Keratinocyte (primary cell): ENCODE measurements around the gene KBTBD4. TPM values are rescaled to one million over a fixed set of nuclear protein-coding genes. Genes with fewer than 3 reads are reported as not detected.

Source experiments
- DNase-seq: peaks from one replicate; pipeline ENCODE4 v3.0.0-alpha.2; 2011; ENCODE audit warnings: low read depth, missing footprints, low spot score
- FAIRE-seq: peaks from 2 replicates; lab custom pipeline; 2011; peaks lifted over from hg19 to GRCh38; lab: Jason Lieb, UNC
- H2AFZ ChIP-seq: 2 replicates; pipeline ENCODE4 v1.6.0; 2012; ENCODE audit warnings: low read length, control low read depth, inconsistent platforms; ENCODE audit not compliant: control insufficient read depth
- H3K27ac ChIP-seq: 2 replicates; pipeline ENCODE4 v1.5.1; 2011; ENCODE audit warnings: low read length; ENCODE audit not compliant: control insufficient read depth, insufficient read depth
- H3K27me3 ChIP-seq: 3 replicates; pipeline ENCODE4 v1.6.0; 2011; ENCODE audit warnings: low read length; ENCODE audit not compliant: control insufficient read depth, insufficient read depth; ENCODE audit errors: extremely low read depth
- H3K36me3 ChIP-seq, 2 experiments: 2 replicates in 1 of 2; 3 replicates in 1 of 2; pipeline ENCODE4 v1.5.1; 2011; ENCODE audit warnings: low read length in 2 of 2, mild to moderate bottlenecking in 1 of 2; ENCODE audit not compliant: control insufficient read depth in 2 of 2, insufficient read depth in 2 of 2; ENCODE audit errors: extremely low read depth in 1 of 2
- H3K4me1 ChIP-seq: 3 replicates; pipeline ENCODE4 v1.5.1; 2011; ENCODE audit warnings: low read length; ENCODE audit not compliant: control insufficient read depth, insufficient read depth; ENCODE audit errors: extremely low read depth
- H3K4me2 ChIP-seq: 3 replicates; pipeline ENCODE4 v1.6.0; 2011; ENCODE audit warnings: low read depth, low read length; ENCODE audit not compliant: control insufficient read depth, insufficient read depth; ENCODE audit errors: extremely low read depth
- H3K4me3 ChIP-seq, 3 experiments: fragments of 200-600 bp in 1 of 3; sonication (generic) in 1 of 3; 2 replicates in 2 of 3; 3 replicates in 1 of 3; pipeline ENCODE4 v1.5.1; 2011 to 2016; ENCODE audit warnings: low read length in 3 of 3, mild to moderate bottlenecking in 3 of 3, control low read depth in 2 of 3, inconsistent platforms in 1 of 3, low read depth in 1 of 3, mixed read lengths in 1 of 3, mixed run types in 1 of 3, moderate library complexity in 1 of 3; ENCODE audit not compliant: control insufficient read depth in 2 of 3, insufficient read depth in 2 of 3; ENCODE audit errors: extremely low read depth in 1 of 3
- H3K79me2 ChIP-seq: 2 replicates; pipeline ENCODE4 v1.6.0; 2012; ENCODE audit warnings: low read length; ENCODE audit not compliant: control insufficient read depth, insufficient read depth
- H3K9ac ChIP-seq: 3 replicates; pipeline ENCODE4 v1.6.0; 2011; ENCODE audit warnings: low read length; ENCODE audit not compliant: control insufficient read depth, insufficient read depth; ENCODE audit errors: extremely low read depth
- H3K9me1 ChIP-seq: 3 replicates; pipeline ENCODE4 v1.6.0; 2011; ENCODE audit warnings: low read length; ENCODE audit not compliant: control insufficient read depth, insufficient read depth; ENCODE audit errors: extremely low read depth
- H3K9me3 ChIP-seq: 2 replicates; pipeline ENCODE4 v1.5.1; 2012; ENCODE audit warnings: low read depth, low read length; ENCODE audit not compliant: control insufficient read depth
- H4K20me1 ChIP-seq: 3 replicates; pipeline ENCODE4 v1.6.0; 2011; ENCODE audit warnings: low read length; ENCODE audit not compliant: control insufficient read depth, insufficient read depth; ENCODE audit errors: extremely low read depth
- CTCF ChIP-seq, 3 experiments: IDR thresholded peaks in 1 of 3; conservative IDR thresholded peaks in 1 of 3; optimal IDR thresholded peaks in 1 of 3; 2 replicates in 2 of 3; 3 replicates in 1 of 3; pipeline versions ENCODE3 to v1.5.1; 2011; ENCODE audit warnings: low read length in 3 of 3, mild to moderate bottlenecking in 3 of 3, moderate library complexity in 2 of 3, control low read depth in 1 of 3, inconsistent platforms in 1 of 3; ENCODE audit not compliant: insufficient read depth in 2 of 3; ENCODE audit errors: extremely low read depth in 1 of 3
- EZH2 ChIP-seq: IDR thresholded peaks from one replicate; pipeline ENCODE4 v1.6.1; 2012; ENCODE audit warnings: inconsistent platforms, mild to moderate bottlenecking, low read length, moderate library complexity
- dilution Hi-C: fragments of 300-500 bp; cut with MboI; formaldehyde crosslinking; loops from one replicate; pipeline ENCODE4 v1.7.0; 2020; ENCODE audit warnings: low sequenced_read_pairs; ENCODE audit not compliant: extremely low pct_ligation_motif_present
- polyA plus RNA-seq, 5 experiments: library from polyadenylated mRNA; depleted of rRNA in 3 of 5; stranded (reverse) in 3 of 5; stranded (forward) in 1 of 5; unstranded in 1 of 5; fragments of >200 nt; gene quantifications; 1 replicate in 1 of 5; 2 replicates in 3 of 5; 3 replicates in 1 of 5; pipeline versions ENCODE4 v1.2.1 to v1.2.3, GENCODE V29; 2011 to 2012; ENCODE audit warnings: missing spikeins in 2 of 5, low read depth in 1 of 5, low replicate concordance in 1 of 5

KBTBD4 gene
- polyA plus RNA-seq, 1 donor (not counting 4 experiments of a cell fraction or from before 2014, with no cell fraction given): 15.4 TPM

- H3K27ac ChIP-seq: no peak overlapping the region
- no peak overlapping the region for H3K4me3 ChIP-seq
- no peak for TF ChIP-seq EZH2
- no peak for TF ChIP-seq CTCF (optimal IDR thresholded peaks at IDR 0.05 in 1 of 3, IDR thresholded peaks at IDR 0.05 in 1 of 3, conservative IDR thresholded peaks at IDR 0.05 in 1 of 3; ENCODE audit: extremely low read depth in 1 of 3, insufficient read depth in 2 of 3, low read length in 3 of 3)
- no peak overlapping the region for H2AFZ ChIP-seq
- peaks cover 99% of the 10 kb centered on the region for H3K79me2 ChIP-seq
- DNase-seq: no peak
- H4K20me1 ChIP-seq: peaks cover 20% of the 10 kb centered on the region
- dilution Hi-C loops: no loop called here
- no peaks in the 10 kb centered on the region for H3K9me1 ChIP-seq
- FAIRE-seq: no peak
- peaks cover 4% of the 10 kb centered on the region in 2 experiments for H3K36me3 ChIP-seq
- peaks cover 4% of the 10 kb centered on the region for H3K4me1 ChIP-seq
- H3K9me3 ChIP-seq: no peaks in the 10 kb centered on the region
- no peak overlapping the region for H3K9ac ChIP-seq
- no peak overlapping the region for H3K4me2 ChIP-seq
- H3K27me3 ChIP-seq: no peaks in the 10 kb centered on the region
These were observed 45.0 kb downstream of the KBTBD4 start for GRCh38 chr11:47533690-47534151.

DNA sequence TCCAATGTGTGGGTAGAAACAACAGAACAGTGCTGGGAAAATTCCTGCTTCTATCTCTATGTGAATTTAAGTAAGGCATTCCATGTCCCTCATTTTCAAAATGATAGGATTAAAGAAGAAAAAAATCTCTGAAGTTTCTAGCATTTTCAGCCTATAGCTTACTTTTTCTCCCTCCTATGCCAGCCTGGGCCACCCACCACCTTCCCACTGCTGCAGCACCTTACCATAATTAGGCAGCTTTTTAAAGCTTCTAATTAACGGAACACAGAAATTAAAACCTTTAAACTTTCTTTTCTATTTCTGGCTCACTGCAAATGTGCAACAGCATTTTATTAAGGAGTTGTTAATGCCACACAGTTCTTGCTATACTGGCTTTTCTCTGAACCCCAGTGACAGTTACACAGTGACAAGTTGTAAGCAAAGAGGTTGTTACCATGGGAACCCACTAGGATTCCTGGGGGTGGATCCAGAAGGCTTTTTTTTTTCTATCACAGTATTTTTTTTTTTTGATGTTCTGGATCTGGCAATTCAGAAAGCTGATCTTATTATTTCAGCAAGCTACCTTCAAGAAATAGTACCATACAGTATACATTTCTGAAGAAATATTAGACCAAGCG lies 46.1 kb downstream of the KBTBD4 start:
- FAIRE-seq (no peak), DNase-seq (no peak)
- Histone ChIP-seq H2AFZ (no peak overlapping the region), H3K79me2 (peaks cover 100% of the 10 kb centered on the region), H3K4me2 (no peak overlapping the region), H3K27ac (no peak overlapping the region), H3K27me3 (no peaks in the 10 kb centered on the region), H3K9ac (no peak overlapping the region), H3K4me3 (no peak overlapping the region), H3K4me1 (peaks cover 2% of the 10 kb centered on the region), H4K20me1 (peaks cover 21% of the 10 kb centered on the region), H3K9me3 (no peaks in the 10 kb centered on the region), H3K36me3 (peaks cover 4 to 5% of the 10 kb centered on the region in 2 experiments), H3K9me1 (no peaks in the 10 kb centered on the region)
- dilution Hi-C loops: no loop called here
- TF ChIP-seq CTCF (optimal IDR thresholded peaks at IDR 0.05 in 1 of 3, IDR thresholded peaks at IDR 0.05 in 1 of 3, conservative IDR thresholded peaks at IDR 0.05 in 1 of 3; ENCODE audit: extremely low read depth in 1 of 3, insufficient read depth in 2 of 3, low read length in 3 of 3) (no peak), EZH2 (no peak)
